PC-9 (cell line): ENCODE results near the gene RXRA.

Experiments
- CTCF ChIP-seq: fragments of 200-600 bp; sonication (generic); conservative IDR thresholded peaks from 2 replicates; pipeline ENCODE4 v1.6.1; 2017; ENCODE audit warnings: mixed run types, antibody characterized with exemption, mild to moderate bottlenecking, moderate library complexity
- EZH2 ChIP-seq: fragments of 200-600 bp; sonication (generic); IDR thresholded peaks from 2 replicates; pipeline ENCODE4 v1.8.0; 2017; ENCODE audit warnings: antibody characterized with exemption, low read depth

- no peak for TF ChIP-seq CTCF
- TF ChIP-seq EZH2 = no peak
Observed at GRCh38 chr9:134377143-134377484, 50.9 kb downstream of the RXRA start.
